Ectodermal cell (in vitro differentiated cells): ENCODE data around the gene DIP2C. TPM values are rescaled to one million over a fixed set of nuclear protein-coding genes. Genes with fewer than 3 reads are reported as not detected.

Experiments used
- H3K27ac ChIP-seq: 2 replicates; pipeline ENCODE4 v1.7.0; 2013; ENCODE audit warnings: mild to moderate bottlenecking, low read depth, low read length; ENCODE audit not compliant: insufficient read depth, poor library complexity, severe bottlenecking
- H3K27me3 ChIP-seq: 2 replicates; pipeline ENCODE4 v1.7.0; 2013; ENCODE audit warnings: mild to moderate bottlenecking, low read length; ENCODE audit not compliant: insufficient read depth, control insufficient read depth, poor library complexity, severe bottlenecking
- H3K36me3 ChIP-seq: one replicate; pipeline ENCODE4 v1.7.0; 2013; ENCODE audit warnings: low read length; ENCODE audit not compliant: control insufficient read depth, insufficient read depth
- H3K4me1 ChIP-seq: one replicate; pipeline ENCODE4 v1.7.0; 2013; ENCODE audit warnings: low read length; ENCODE audit not compliant: control insufficient read depth, insufficient read depth
- H3K4me3 ChIP-seq: 2 replicates; pipeline ENCODE4 v1.7.0; 2013; ENCODE audit warnings: low read depth, low read length, control low read depth; ENCODE audit not compliant: insufficient read depth
- H3K9me3 ChIP-seq: 2 replicates; pipeline ENCODE4 v1.7.0; 2013; ENCODE audit warnings: mild to moderate bottlenecking, low read length, moderate library complexity; ENCODE audit not compliant: control insufficient read depth
- WGBS, 2 experiments: methylation state at CpG; one replicate each; pipeline ENCODE4 v1.1.7; 2013; ENCODE audit warnings: missing lambda C conversion rate in 2 of 2; 5-methylcytosine and 5-hydroxymethylcytosine counted together
- polyA plus RNA-seq, 4 experiments: library from polyadenylated mRNA; stranded (reverse); fragments of 50-300 nt; gene quantifications; one replicate each; pipeline ENCODE4 v1.2.3, GENCODE V29; 2013

DIP2C gene
- 13.0 TPM for polyA plus RNA-seq (2013, experiment 1 of 4)
- 14.4 TPM for polyA plus RNA-seq (2013, experiment 2 of 4)
- 12.2 TPM for polyA plus RNA-seq (2013, experiment 3 of 4)
- 11.3 TPM for polyA plus RNA-seq (2013, experiment 4 of 4)

- H3K9me3 ChIP-seq, result no peaks in the 10 kb centered on the region
- WGBS, 2 experiments, result 1% methylated on average over 137 of the region's 137 CpGs
Observed at GRCh38 chr10:689452-690371, at the start of gene DIP2C. TSS of gene DIP2C (minus strand) at chr10:689668. CDS start at chr10:689578, 90 bp downstream.

GRCh38 chr10:734481-734880, 45.0 kb upstream of the DIP2C start:
- H3K27ac ChIP-seq, result no peak overlapping the region
- WGBS, 2 experiments, result 83 to 85% methylated on average over 3 of the region's 3 CpGs
- no peaks in the 10 kb centered on the region for H3K4me1 ChIP-seq
- H3K27me3 ChIP-seq, result no peaks in the 10 kb centered on the region
- no peaks in the 10 kb centered on the region for H3K36me3 ChIP-seq
- no peak overlapping the region for H3K4me3 ChIP-seq
- no peaks in the 10 kb centered on the region for H3K9me3 ChIP-seq

More at GRCh38 chr10:689452-690371, at the start of gene DIP2C:
- H3K27ac ChIP-seq, result peak within 1 kb of the TSS; percentile 74
- peak within 1 kb of the TSS; percentile 83 for H3K4me3 ChIP-seq
- H3K27me3 ChIP-seq, result peaks cover 23% of the 10 kb centered on the region
- no peaks in the 10 kb centered on the region for H3K4me1 ChIP-seq
- no peaks in the 10 kb centered on the region for H3K36me3 ChIP-seq

DNA sequence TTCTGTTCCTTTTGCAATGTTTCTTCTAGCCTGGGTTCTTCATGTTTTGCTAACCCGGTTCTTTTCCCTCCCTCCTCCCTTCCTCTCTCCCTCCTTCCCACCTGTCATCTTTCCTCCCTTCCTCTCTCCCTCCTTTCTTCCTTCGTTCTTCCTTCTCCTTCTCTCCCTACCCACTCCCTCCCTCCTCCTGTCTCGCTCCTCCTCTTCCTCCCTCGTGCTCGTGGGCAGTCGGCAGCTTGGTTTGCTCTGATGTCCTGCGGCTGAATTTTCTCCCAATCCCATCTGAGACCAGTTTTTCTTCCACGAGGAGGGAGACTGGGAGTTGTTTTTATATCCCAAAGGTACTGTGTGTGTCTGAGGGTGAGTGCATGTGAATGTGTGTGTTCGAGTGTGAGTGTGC, 43.6 kb upstream of the DIP2C start:
- Histone ChIP-seq H3K9me3 (no peaks in the 10 kb centered on the region), H3K4me3 (no peak overlapping the region), H3K4me1 (no peaks in the 10 kb centered on the region), H3K27me3 (no peaks in the 10 kb centered on the region), H3K36me3 (no peaks in the 10 kb centered on the region), H3K27ac (no peak overlapping the region)
- 72 to 77% methylated on average over 9 of the region's 9 CpGs for WGBS, 2 experiments

- Histone ChIP-seq H3K4me1 (no peaks in the 10 kb centered on the region), H3K27me3 (no peaks in the 10 kb centered on the region), H3K27ac (no peak overlapping the region), H3K36me3 (no peaks in the 10 kb centered on the region), H3K4me3 (no peak overlapping the region), H3K9me3 (no peaks in the 10 kb centered on the region)
- 86 to 87% methylated on average over 8 of the region's 8 CpGs for WGBS, 2 experiments
Observed at GRCh38 chr10:729213-729612, 39.7 kb upstream of the DIP2C start.

DNA sequence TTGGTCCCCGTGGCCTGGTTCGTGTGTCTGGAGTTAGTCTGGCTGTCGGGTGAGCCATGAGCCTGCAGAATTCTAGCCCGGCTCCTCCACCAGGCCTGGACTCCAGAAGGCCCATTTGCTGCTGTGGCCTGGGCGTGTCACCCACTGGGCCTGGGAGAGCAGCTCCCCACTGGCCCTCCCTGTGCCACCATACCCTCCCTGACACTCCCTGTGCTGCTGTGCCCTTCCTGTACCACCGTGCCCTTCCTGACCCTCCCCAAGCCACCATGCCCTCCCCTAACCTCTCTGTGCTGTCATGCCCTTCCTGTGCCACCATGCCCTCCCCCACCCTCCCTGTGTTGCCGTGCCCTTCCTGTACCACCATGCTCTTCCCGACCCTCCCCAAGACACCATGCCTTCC, 39.1 kb upstream of the DIP2C start:
- no peaks in the 10 kb centered on the region for H3K9me3 ChIP-seq
- WGBS, 2 experiments, result 88 to 91% methylated on average over 8 of the region's 8 CpGs
- H3K27ac ChIP-seq, result no peak overlapping the region
- no peaks in the 10 kb centered on the region for H3K36me3 ChIP-seq
- no peaks in the 10 kb centered on the region for H3K4me1 ChIP-seq
- H3K4me3 ChIP-seq, result no peak overlapping the region
- H3K27me3 ChIP-seq, result no peaks in the 10 kb centered on the region

GRCh38 chr10:727162-727790, 37.8 kb upstream of the DIP2C start:
- Histone ChIP-seq H3K4me3 (no peak overlapping the region), H3K36me3 (no peaks in the 10 kb centered on the region), H3K27me3 (no peaks in the 10 kb centered on the region), H3K9me3 (no peaks in the 10 kb centered on the region), H3K27ac (no peak overlapping the region), H3K4me1 (no peaks in the 10 kb centered on the region)
- WGBS, 2 experiments, result 89 to 91% methylated on average over 15 of the region's 15 CpGs

GRCh38 chr10:725786-726185, 36.3 kb upstream of the DIP2C start:
- Histone ChIP-seq H3K4me3 (no peak overlapping the region), H3K36me3 (no peaks in the 10 kb centered on the region), H3K4me1 (no peaks in the 10 kb centered on the region), H3K27ac (no peak overlapping the region), H3K9me3 (no peaks in the 10 kb centered on the region), H3K27me3 (no peaks in the 10 kb centered on the region)
- WGBS, 2 experiments, result 90 to 94% methylated on average over 11 of the region's 11 CpGs

DNA sequence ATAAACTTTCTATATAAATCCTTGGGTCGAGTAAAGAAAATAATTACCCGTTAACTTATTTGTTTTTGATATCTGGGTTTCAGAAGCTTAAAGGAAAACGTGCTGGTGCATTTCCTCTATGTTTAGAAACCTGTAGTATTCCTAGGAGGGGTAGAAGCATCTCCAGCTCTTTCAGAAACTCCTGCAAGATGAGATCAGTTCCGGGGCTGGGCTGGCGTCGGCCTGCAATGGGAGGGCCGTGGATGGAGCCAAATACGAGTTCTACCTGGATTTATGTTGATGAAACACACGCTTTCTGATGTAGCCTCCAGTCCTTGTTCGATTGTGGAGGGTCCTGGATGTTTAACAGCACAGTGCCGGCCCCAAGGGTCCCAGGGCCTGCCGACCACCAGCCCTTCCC, 35.8 kb upstream of the DIP2C start:
- 91 to 93% methylated on average over 12 of the region's 12 CpGs for WGBS, 2 experiments

DNA sequence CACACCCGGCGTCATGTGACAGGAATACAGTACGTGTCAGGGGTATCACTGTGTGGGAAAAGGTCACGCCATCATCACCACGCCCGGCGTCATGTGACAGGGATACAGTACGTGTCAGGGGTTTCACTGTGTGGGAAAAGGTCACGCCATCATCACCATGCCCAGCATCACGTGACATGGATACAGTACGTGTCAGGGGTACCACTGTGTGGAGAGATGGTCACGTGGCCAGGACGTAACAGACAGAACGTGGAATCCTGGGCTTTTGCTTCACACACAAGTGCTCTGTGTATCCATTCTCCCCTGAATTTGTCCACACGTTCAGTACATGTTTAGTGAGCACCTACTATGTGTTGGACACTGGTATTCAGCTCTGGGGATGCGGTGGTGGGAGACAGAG, 34.5 kb upstream of the DIP2C start:
- no peaks in the 10 kb centered on the region for H3K4me1 ChIP-seq
- WGBS, 2 experiments, result 91% methylated on average over 16 of the region's 16 CpGs
- H3K27me3 ChIP-seq, result no peaks in the 10 kb centered on the region
- no peak overlapping the region for H3K27ac ChIP-seq
- no peaks in the 10 kb centered on the region for H3K9me3 ChIP-seq
- H3K4me3 ChIP-seq, result no peak overlapping the region
- H3K36me3 ChIP-seq, result no peaks in the 10 kb centered on the region

More for the DNA sequence above, 35.8 kb upstream of the DIP2C start:
- H3K27me3 ChIP-seq, result no peaks in the 10 kb centered on the region
- H3K4me1 ChIP-seq, result no peaks in the 10 kb centered on the region
- H3K27ac ChIP-seq, result no peak overlapping the region
- H3K36me3 ChIP-seq, result no peaks in the 10 kb centered on the region
- H3K9me3 ChIP-seq, result no peaks in the 10 kb centered on the region
- H3K4me3 ChIP-seq, result no peak overlapping the region
